ENCODE data around the gene SKAP1.

- TF ChIP-seq POLR2A (IDR thresholded peaks at IDR 0.05) (no peak), CTCF (IDR thresholded peaks at IDR 0.05) (no peak)
Observed at GRCh38 chr17:48389903-48390302, 40.1 kb downstream of the SKAP1 start.

Data from heart left ventricle (tissue), 13 donors.